UCSD-AML1 (cell line): ENCODE measurements around the gene MYO18B.

Experiments used
- DNase-seq: peaks from one replicate; lab custom pipeline; 2025; ENCODE audit not compliant: unreplicated experiment; lab: John Stamatoyannopoulos, UW

MYO18B gene

DNA sequence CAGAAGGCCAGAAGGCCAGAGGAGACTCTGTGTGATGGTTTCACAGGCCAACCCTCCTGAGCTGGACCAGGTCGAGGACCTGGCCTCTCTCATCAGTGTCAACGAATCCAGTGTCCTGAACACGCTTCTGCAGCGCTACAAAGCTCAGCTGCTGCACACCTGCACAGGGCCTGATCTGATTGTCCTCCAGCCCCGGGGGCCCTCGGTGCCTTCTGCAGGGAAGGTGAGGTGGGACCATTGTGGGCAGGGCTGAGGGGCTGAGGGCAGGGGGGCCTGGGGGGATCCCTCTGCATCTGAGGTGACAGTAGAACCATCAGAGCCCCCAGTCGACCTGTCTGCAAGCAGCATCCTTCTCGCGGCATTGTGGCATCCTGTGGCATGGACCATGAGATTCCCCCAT lies 30.3 kb downstream of the MYO18B start:
- DNase-seq, result no peak

DNA sequence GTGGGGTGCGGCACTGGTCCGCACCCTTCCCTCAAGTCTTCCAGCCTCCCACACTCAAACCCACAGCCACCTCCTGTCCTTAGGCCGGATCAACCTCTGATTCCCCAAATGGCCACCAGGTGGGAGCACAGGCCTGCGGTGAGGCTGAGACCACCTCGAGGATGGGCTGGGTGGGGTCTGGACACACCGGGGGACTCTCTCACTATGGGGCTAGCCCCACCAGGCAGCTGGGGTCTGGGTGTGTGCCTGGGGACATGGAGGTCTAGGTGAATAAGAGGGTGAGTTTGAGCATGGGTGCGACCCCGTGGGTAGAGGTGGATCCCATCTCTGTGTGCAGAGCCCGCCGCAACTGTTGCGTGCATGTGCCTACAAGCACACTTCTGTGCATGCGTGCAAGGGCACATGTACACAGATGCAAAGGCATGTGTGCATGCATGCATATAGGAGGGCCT lies 32.6 kb downstream of the MYO18B start:
- peak; percentile 24 for DNase-seq

DNA sequence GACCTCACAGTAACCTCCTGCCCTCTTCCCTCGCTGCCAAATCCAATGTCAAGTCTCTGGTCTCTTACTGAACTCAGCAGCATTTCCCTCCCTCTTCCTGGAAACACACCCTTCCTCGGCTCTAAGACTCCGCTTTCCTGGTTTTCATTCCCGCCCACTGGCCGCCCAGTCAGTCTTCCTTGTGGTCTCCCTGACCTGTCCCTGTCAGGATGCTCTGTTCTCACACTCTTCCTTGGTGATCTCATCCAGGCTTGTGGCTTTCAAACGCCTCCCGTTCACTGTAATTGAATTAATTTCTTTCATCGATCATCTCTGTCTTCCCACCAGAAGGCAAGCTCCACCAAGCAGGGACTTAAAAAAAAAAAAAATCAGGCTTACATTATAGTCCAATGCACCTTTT lies 33.5 kb downstream of the MYO18B start:
- no peak for DNase-seq

DNA sequence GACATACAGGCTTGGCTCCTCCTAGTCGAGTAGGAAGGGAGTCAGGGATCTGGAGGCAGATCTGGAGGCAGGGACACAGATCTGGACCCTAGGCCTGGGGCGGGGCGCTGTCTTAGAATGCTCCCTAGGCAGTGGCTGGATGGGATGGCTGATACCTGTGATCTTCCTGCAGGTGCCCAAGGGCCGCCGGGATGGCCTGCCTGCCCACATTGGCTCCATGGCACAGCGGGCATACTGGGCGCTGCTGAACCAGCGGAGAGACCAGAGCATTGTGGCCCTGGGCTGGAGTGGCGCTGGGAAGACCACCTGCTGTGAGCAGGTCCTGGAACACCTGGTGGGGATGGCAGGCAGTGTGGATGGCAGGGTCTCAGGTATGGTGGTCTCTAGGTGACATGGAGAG lies 35.4 kb downstream of the MYO18B start:
- DNase-seq, result no peak

- DNase-seq, result no peak
Observed at GRCh38 chr22:25777870-25778269, 35.9 kb downstream of the MYO18B start.

GRCh38 chr22:25779426-25779825 lies 37.4 kb downstream of the MYO18B start:
- no peak for DNase-seq

DNA sequence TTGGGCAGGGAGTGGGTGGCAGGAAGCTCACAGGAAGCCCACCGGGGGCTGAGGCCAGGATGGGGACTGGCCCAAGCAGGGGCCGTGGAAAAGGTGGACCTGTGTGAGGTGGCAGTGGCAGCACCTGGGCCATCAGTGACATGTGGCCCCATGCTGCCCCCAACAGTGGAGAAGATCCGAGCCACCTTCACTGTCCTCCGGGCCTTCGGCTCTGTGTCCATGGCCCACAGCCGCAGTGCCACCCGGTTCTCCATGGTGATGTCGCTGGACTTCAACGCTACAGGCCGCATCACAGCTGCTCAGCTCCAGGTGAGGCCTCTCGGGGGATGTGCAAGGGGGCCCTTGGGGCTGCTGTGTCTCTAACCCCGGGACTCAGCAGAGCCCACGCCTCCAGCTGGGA lies 37.9 kb downstream of the MYO18B start:
- DNase-seq, result no peak

DNA sequence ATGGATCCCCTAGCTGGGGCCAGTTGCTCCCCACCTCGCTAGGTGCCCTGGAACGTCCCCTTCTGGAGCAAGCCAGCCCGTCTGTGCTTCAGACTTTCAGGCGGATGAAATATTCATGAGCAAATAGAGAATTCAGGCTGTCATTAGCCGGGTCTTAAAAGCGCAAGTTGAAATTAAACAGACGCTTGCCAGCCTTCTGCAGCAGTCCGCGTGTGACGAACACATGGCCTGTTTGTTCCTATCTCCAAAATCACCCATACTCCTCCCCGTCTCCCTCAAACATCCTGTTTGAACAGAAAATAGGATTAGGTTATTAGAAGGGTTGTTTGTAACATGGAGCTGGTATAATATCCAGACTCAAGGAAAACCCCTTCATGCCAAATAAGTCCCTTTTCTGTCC lies 38.7 kb downstream of the MYO18B start:
- no peak for DNase-seq

GRCh38 chr22:25781801-25782200 lies 39.8 kb downstream of the MYO18B start:
- DNase-seq, result no peak

GRCh38 chr22:25782831-25783230 lies 40.8 kb downstream of the MYO18B start:
- no peak for DNase-seq

- DNase-seq, result no peak
Observed at GRCh38 chr22:25783856-25784255, 41.9 kb downstream of the MYO18B start.

DNA sequence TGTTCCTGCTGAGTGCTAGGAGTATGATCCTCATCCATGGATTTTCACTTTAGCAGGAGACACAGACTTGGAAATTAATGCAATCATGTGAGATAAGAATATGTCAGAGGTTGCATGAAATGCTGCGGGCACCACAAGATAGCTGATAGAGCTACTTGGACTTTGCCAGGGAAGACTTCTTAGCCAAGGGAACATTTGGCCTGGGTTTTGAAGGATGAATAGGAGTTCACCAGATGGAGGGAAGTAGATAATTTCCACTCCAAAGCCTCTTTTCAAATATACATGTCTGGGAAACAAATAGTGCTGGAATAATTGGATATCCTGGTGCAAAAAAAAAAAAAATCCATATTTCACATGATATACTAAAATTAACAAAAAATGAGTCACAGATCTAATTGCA lies 44.2 kb downstream of the MYO18B start:
- DNase-seq, result no peak

- no peak for DNase-seq
Observed at GRCh38 chr22:25791556-25791955, 49.6 kb downstream of the MYO18B start.

GRCh38 chr22:25795478-25795877 lies 53.5 kb downstream of the MYO18B start:
- DNase-seq, result no peak

DNA sequence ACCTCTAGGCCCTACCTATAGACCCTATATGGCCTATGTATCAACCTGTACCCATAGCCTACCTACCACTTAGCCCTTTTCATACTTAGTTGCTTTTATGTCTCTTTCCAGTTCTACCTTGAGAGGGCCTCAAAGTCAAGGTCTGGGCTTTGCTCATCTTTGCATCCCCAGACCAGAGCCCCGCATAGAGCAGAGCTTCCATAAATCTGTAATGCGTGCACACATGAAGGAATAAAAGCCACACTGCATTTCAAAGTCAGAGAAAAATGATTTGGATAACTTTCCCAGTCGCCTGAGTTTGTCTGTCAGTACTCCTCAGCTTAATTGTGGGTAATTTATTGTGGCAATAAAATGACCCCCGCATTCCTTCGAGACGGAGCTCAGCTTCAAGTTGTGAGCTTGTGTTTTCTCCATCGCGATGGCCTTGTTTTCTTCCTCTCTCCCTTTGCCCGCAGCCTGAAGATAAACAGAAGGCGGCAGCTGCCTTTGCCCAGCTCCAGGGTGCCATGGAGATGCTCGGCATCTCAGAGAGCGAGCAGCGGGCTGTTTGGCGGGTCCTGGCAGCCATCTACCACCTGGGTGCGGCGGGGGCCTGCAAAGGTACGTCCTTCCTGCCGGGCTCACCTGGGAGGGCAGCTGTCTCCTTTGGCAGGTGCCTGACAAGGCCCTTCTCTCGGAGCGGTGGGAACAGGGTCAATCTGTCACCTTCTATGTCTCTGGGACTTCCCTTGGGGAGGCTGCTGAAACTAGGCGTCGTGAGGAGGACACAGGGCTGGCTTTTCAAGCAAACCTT lies 55.7 kb downstream of the MYO18B start:
- no peak for DNase-seq

- DNase-seq, result no peak
Observed at GRCh38 chr22:25800766-25801165, 58.8 kb downstream of the MYO18B start.

DNA sequence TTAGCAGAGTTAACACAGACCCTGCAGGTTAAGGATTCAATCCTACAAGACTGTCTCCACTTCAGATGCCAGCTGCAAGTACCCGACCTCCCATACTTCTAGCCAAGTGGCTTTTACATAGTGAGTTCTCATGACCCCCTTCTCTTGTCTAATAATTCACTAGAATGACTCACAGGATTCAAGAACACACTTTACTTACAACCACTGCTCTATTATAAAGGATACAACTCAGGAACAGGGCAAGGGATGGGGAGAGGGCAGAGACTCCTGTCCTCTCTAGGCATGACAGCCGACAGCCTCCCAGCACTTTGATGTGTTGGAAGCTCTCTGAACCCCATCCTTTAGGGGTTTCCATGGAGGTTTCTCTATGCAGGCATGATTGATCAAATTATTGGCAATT lies 60.0 kb downstream of the MYO18B start:
- no peak for DNase-seq

DNA sequence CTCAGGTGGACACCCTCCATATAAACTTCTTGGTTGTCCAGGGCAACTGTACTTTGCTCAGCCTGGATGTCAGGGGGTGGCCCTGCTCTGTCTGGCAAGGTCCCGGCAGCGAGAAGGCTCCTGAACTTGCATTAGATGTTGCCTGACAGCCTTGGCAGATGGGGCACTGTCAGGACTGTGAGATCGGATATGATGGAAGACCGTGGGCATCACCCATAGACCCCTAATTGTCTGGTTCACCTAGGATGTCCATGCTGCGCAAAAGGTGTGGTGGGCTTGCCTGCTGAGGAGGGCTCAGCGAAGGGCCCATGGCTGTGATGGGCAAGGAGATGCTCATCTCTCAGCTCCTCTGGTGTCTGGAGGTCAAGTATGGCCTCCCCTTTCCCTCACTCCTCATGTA lies 62.7 kb downstream of the MYO18B start:
- no peak for DNase-seq

GRCh38 chr22:25806579-25806978 lies 64.6 kb downstream of the MYO18B start:
- DNase-seq, result no peak

GRCh38 chr22:25814685-25815084 lies 72.7 kb downstream of the MYO18B start:
- DNase-seq, result no peak

DNA sequence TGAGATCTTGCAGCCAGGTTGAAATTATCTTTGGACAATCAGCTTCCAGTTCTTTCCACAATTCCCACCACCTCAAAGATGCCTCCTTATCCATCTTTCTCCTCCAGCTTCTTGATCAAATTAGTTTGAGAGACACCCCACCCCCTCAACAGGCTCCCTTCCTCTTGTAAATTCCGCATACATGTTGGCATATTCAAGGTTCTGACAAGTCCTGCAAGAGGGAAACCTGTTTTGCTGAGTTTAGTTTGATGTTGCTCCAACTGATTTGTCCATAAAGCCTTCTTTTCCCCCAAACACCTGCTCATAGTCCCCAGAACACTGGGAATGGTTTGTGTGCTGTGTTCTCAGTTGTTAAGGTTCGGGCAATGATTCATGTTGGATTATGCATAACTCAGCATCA lies 73.6 kb downstream of the MYO18B start:
- DNase-seq, result no peak

GRCh38 chr22:25816522-25817059 lies 74.6 kb downstream of the MYO18B start:
- no peak for DNase-seq
